Body of pancreas (tissue), 4 donors: ENCODE measurements around the gene NR2F1-AS1. TPM values are rescaled to one million over a fixed set of nuclear protein-coding genes. Genes with fewer than 3 reads are reported as not detected.

Experiments
- ATAC-seq: fragments of 150-250 bp; one replicate; pipeline ENCODE4 v1.9.1; 2016
- DNase-seq, 4 donors: peaks; one replicate each; pipeline ENCODE4 v3.0.0-alpha.2; 2019
- H3K27ac ChIP-seq, 4 donors: fragments of 200-600 bp; sonication (generic); 1 replicate in 3 of 4; 2 replicates in 1 of 4; pipeline versions ENCODE4 v1.5.1 to v1.6.1; 2016 to 2019; ENCODE audit warnings: mild to moderate bottlenecking in 1 of 4, mixed read lengths in 1 of 4, moderate library complexity in 1 of 4
- H3K27me3 ChIP-seq, 2 donors: fragments of 200-600 bp; sonication (generic); one replicate each; pipeline ENCODE4 v1.6.0; 2016; ENCODE audit warnings: mild to moderate bottlenecking in 1 of 2
- H3K36me3 ChIP-seq, 2 donors: fragments of 200-600 bp; sonication (generic); replicated peaks in 1 of 2; 2 replicates each; pipeline ENCODE4 v1.5.1; 2016; ENCODE audit warnings: low read depth in 2 of 2; ENCODE audit not compliant: insufficient read depth in 1 of 2
- H3K4me1 ChIP-seq: fragments of 200-600 bp; sonication (generic); one replicate; pipeline ENCODE4 v1.6.0; 2016
- H3K4me3 ChIP-seq, 2 donors: fragments of 200-600 bp; sonication (generic); 1 replicate in 1 of 2; 2 replicates in 1 of 2; pipeline ENCODE4 v1.5.1; 2016 to 2019
- H3K9me3 ChIP-seq, 3 donors: fragments of 200-600 bp; sonication (generic); 1 replicate in 2 of 3; 2 replicates in 1 of 3; pipeline ENCODE4 v1.5.1; 2016
- POLR2A ChIP-seq, 3 donors: fragments of 450-650 bp; IDR thresholded peaks; one replicate each; pipeline ENCODE4 v1.6.1; 2016; ENCODE audit warnings: antibody characterized with exemption in 3 of 3, mild to moderate bottlenecking in 2 of 3
- WGBS, 2 donors: methylation state at CpG; one replicate each; pipeline ENCODE4 v1.1.5; 2017; 5-methylcytosine and 5-hydroxymethylcytosine counted together
- intact Hi-C: fragments of 100-400 bp; cut with DNase I; formaldehyde crosslinking; loops from one replicate; pipeline ENCODE4 v1.15.1; 2023
- total RNA-seq, 2 donors: library from RNA; depleted of rRNA; stranded (reverse); fragments of >200 nt; gene quantifications; one replicate each; pipeline ENCODE4 v1.1.0, GENCODE V29; 2016
- TF ChIP-seq, protein P1 (sequence below), 7 experiments: fragments of 450-650 bp in 4 of 7; fragments of 200-600 bp in 3 of 7; sonication (generic) in 3 of 7; IDR thresholded peaks; one replicate each; pipeline ENCODE4 v1.5.1; 2016 to 2019; ENCODE audit warnings: antibody characterized with exemption in 7 of 7

The NR2F1-AS1 gene
- total RNA-seq, 2 donors from 2014 or later, result 4.9 to 5.3 TPM

DNA sequence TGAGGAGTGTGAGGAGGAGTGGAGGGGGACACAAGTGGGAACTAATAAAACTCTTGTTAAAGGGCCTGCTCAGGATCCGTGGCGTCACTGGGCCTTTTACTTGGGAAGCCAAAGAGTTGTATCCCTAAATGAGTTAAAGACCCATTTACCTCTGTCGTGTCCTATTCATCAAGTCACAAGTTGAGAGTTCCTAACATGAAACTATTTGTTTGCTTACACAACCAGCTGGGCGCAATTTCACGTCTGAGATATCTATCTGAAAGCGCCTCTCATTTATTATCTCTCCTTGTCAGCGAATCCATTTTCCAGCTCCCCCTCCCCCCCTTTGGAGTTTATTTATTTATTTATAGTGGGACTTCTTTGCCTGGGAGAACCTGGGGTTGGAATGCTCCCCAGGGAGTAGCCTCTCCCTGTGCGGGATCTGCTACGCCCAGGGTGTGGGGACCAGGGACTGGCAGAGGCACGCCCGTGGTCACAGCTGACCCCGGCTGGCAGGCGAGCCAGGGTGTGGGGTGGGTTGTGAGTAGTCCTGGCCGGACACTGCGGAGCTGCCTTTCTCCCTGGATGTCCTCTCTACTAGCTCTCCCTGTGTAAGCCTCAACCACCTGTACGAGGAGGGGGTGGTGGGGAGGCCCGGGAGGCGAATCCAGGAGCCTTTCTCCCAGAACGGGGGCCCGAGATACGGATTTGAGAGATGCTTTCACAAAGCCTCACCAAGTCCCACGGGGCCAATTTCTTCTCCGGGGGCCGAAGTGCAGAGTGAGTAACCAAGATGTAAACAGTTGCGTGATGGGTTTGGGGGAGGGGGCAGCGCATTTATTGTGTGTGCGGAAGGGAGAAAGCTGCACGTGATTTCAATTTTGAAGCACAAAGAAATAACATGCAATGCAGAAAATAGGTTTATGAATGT, 17.3 kb upstream of the NR2F1-AS1 start:
- TF ChIP-seq, protein P1, sequence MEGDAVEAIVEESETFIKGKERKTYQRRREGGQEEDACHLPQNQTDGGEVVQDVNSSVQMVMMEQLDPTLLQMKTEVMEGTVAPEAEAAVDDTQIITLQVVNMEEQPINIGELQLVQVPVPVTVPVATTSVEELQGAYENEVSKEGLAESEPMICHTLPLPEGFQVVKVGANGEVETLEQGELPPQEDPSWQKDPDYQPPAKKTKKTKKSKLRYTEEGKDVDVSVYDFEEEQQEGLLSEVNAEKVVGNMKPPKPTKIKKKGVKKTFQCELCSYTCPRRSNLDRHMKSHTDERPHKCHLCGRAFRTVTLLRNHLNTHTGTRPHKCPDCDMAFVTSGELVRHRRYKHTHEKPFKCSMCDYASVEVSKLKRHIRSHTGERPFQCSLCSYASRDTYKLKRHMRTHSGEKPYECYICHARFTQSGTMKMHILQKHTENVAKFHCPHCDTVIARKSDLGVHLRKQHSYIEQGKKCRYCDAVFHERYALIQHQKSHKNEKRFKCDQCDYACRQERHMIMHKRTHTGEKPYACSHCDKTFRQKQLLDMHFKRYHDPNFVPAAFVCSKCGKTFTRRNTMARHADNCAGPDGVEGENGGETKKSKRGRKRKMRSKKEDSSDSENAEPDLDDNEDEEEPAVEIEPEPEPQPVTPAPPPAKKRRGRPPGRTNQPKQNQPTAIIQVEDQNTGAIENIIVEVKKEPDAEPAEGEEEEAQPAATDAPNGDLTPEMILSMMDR (IDR thresholded peaks at IDR 0.05), result no peak
- no peak for TF ChIP-seq POLR2A (IDR thresholded peaks at IDR 0.05)
- H3K4me1 ChIP-seq, result peaks cover 5% of the 10 kb centered on the region
- no peaks in the 10 kb centered on the region for H3K9me3 ChIP-seq
- no peaks in the 10 kb centered on the region for H3K36me3 ChIP-seq
- DNase-seq, result no peak
- H3K27me3 ChIP-seq, result peaks cover 0 to 34% of the 10 kb centered on the region in 2 donors
- H3K4me3 ChIP-seq, result no peak overlapping the region
- intact Hi-C loops, result loop anchor here (10.0 kb wide), 1 partner anchor 186 kb away; no protein-coding TSS in a partner anchor
- no peak overlapping the region for H3K27ac ChIP-seq
- ATAC-seq, result no peak
- 32 to 40% methylated on average over 25 to 28 of the region's 28 CpGs for WGBS, 2 donors

DNA sequence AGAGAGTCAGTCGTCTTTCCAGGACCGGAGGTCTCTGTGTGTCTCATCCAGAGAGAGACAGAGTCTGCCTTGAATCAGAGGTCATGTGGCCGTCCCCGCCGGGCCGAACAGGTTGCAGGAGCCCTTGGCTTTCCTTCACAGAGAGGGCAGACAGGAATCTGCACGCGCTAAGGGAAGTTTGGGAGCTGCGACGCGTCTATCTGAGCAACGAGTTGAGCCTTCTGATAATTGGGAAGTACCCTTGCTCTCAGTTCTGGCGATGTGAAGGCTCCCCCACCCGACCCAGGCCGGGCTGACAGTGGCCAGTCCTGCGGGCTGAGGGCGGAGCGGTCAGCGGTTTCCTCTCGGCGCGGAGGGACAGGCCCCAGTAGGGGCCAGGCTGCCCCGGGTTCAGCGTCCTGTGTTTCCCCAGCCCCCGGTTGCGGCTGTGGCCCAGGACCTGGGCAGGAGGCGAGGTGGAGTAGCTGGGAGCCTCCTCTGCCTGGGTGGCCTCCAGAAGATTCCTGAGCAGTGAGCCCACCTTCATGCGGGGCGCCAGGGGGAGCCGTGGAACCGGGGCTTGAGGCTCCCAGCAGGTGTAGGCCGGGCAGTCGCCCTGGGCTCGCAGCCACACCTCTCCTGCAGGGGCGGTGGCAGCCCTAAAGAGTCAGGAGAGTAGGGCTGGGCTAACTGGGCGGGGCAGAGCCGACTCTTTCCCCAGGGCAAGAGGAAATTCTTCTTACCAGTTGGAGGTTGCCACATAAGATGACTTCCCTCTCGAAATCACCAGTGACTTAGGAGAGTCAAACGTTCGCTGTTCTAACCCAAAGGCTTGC, 15.9 kb upstream of the NR2F1-AS1 start:
- Histone ChIP-seq H3K27ac (no peak overlapping the region), H3K4me1 (peaks cover 5% of the 10 kb centered on the region), H3K4me3 (no peak overlapping the region), H3K27me3 (peaks cover 0 to 21% of the 10 kb centered on the region in 2 donors), H3K36me3 (no peaks in the 10 kb centered on the region), H3K9me3 (no peaks in the 10 kb centered on the region)
- DNase-seq (no peak), ATAC-seq (no peak)
- TF ChIP-seq, protein P1 (IDR thresholded peaks at IDR 0.05), result no peak
- TF ChIP-seq POLR2A (IDR thresholded peaks at IDR 0.05), result no peak
- intact Hi-C loops, result loop anchor here (10.0 kb wide), 1 partner anchor 188 kb away; no protein-coding TSS in a partner anchor
- WGBS, 2 donors, result 43 to 61% methylated on average over 8 to 40 of the region's 40 CpGs

DNA sequence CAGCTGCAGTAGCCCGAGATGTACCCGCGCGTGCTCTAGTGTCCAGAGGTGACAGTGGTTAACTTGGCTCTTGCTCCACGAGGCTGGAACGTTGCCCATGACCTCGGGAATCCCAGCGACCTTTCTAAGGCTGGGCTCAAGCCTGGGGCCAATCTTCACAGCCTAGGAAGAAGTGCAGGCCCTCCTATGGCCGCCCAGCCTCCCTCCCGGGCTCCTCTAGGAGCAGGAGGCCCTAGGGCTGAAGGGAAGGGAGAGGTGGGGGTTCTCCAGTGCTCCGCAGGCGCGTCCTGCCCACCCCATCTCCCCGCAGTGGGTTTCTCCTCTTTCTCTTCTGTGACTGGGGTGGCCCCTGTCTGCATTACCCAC, 15.3 kb upstream of the NR2F1-AS1 start:
- Histone ChIP-seq H3K9me3 (no peaks in the 10 kb centered on the region), H3K27me3 (peaks cover 0 to 15% of the 10 kb centered on the region in 2 donors), H3K36me3 (no peaks in the 10 kb centered on the region), H3K4me3 (no peak overlapping the region), H3K27ac (no peak overlapping the region), H3K4me1 (peaks cover 5% of the 10 kb centered on the region)
- TF ChIP-seq, protein P1 (IDR thresholded peaks at IDR 0.05), result no peak
- TF ChIP-seq POLR2A (IDR thresholded peaks at IDR 0.05), result no peak
- no peak for ATAC-seq
- intact Hi-C loops, result loop anchor here (10.0 kb wide), 1 partner anchor 189 kb away; no protein-coding TSS in a partner anchor
- no peak for DNase-seq
- 47 to 51% methylated on average over 14 of the region's 14 CpGs for WGBS, 2 donors

DNA sequence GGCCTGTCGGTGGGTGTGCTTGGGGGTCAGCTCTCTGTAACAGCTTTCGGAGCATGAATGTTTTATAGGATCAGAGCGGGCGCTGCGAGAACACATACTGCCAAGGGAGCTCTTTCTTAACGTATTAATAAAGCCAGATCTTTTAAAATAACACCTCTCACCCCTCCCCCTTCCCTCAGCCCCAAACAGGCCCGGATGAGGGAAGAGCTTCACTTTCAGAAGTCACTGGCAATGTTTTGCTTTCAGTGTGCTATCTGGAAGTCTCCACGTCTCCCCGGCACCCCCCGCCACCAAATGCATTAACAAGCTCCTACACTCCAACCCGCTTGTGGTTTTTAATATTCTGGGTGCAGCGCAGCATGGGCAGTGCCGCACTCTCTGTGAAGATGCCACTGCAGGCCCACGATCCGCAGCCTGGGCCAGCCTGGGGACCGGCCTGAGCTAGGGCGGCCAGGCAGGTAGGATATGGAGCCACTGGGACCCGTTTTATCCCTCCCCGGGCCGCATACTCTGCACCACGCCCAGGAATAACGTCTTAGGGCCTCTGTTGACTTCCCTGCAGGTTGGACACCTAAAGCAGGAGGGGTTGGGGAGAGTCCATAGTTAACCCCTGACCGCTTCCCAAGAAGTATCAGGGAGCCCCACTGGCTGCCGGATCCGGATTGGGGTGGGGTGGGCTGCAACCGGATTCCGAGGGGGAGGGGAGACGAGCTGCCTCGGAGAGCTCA, 14.6 kb upstream of the NR2F1-AS1 start:
- H3K27ac ChIP-seq, result no peak overlapping the region
- ATAC-seq, result no peak
- no peaks in the 10 kb centered on the region for H3K36me3 ChIP-seq
- 59 to 75% methylated on average over 22 to 29 of the region's 29 CpGs for WGBS, 2 donors
- peaks cover 5% of the 10 kb centered on the region for H3K4me1 ChIP-seq
- DNase-seq, result no peak
- H3K27me3 ChIP-seq, result peaks cover 0 to 11% of the 10 kb centered on the region in 2 donors
- intact Hi-C loops, result loop anchor here (10.0 kb wide), 1 partner anchor 189 kb away; no protein-coding TSS in a partner anchor
- no peaks in the 10 kb centered on the region for H3K9me3 ChIP-seq
- TF ChIP-seq, protein P1 (IDR thresholded peaks at IDR 0.05), result no peak
- H3K4me3 ChIP-seq, result no peak overlapping the region
